Activated CD4-positive, CD25-positive, alpha-beta regulatory T cell treated with anti-CD3 and anti-CD28 coated beads, Interleukin-2, amount 50 U/mL, for 72 hours (primary cell): Measurements from ENCODE around the gene CDC6.
A peak's percentile ranks its signal among the peaks of the same experiment; 100 is the strongest.

ENCODE experiments used
- DNase-seq: peaks from one replicate; pipeline ENCODE4 v3.0.0; 2021

The CDC6 gene

GRCh38 chr17:40323391-40324381 lies 36.0 kb downstream of the CDC6 start:
- DNase-seq, result no peak

- DNase-seq, result no peak
Observed at GRCh38 chr17:40325156-40326013, 37.7 kb downstream of the CDC6 start.

GRCh38 chr17:40326014-40326831 lies 38.5 kb downstream of the CDC6 start:
- no peak for DNase-seq

- no peak for DNase-seq
Observed at GRCh38 chr17:40326832-40327199, 39.1 kb downstream of the CDC6 start.

GRCh38 chr17:40327244-40327729 lies 39.6 kb downstream of the CDC6 start:
- no peak for DNase-seq

GRCh38 chr17:40327735-40328385 lies 40.2 kb downstream of the CDC6 start:
- no peak for DNase-seq

- DNase-seq, result no peak
Observed at GRCh38 chr17:40328386-40328766, 40.7 kb downstream of the CDC6 start.

GRCh38 chr17:40329839-40330794 lies 42.4 kb downstream of the CDC6 start:
- DNase-seq, result no peak

- no peak for DNase-seq
Observed at GRCh38 chr17:40330850-40331470, 43.3 kb downstream of the CDC6 start.

- no peak for DNase-seq
Observed at GRCh38 chr17:40331743-40332641, 44.3 kb downstream of the CDC6 start.

GRCh38 chr17:40333781-40334448 lies 46.2 kb downstream of the CDC6 start:
- DNase-seq, result no peak

- DNase-seq, result no peak
Observed at GRCh38 chr17:40335620-40336019, 47.9 kb downstream of the CDC6 start.

- DNase-seq, result no peak
Observed at GRCh38 chr17:40337351-40337750, 49.7 kb downstream of the CDC6 start.

GRCh38 chr17:40338058-40338457 lies 50.4 kb downstream of the CDC6 start:
- no peak for DNase-seq

GRCh38 chr17:40338941-40339649 lies 51.4 kb downstream of the CDC6 start:
- DNase-seq, result no peak

- DNase-seq, result no peak
Observed at GRCh38 chr17:40340327-40340726, 52.6 kb downstream of the CDC6 start.

- peak; percentile 82 for DNase-seq
Observed at GRCh38 chr17:40340880-40341807, 53.5 kb downstream of the CDC6 start.
